GM23338 (cell line): ENCODE measurements around the gene MYDGF. TPM values are rescaled to one million over a fixed set of nuclear protein-coding genes. Genes with fewer than 3 reads are reported as not detected.

Experiments
- CREB1 ChIP-seq: fragments of 250-450 bp; sonication (Bioruptor Pico); IDR thresholded peaks from 2 replicates; pipeline ENCODE4 v1.5.0; 2020; ENCODE audit warnings: low read depth, mild to moderate bottlenecking, moderate library complexity
- ETS1 ChIP-seq: IDR thresholded peaks from 2 replicates; pipeline ENCODE4 v1.6.1; 2016; ENCODE audit warnings: antibody characterized with exemption
- EZH2 ChIP-seq: fragments of 200-600 bp; sonication (generic); IDR thresholded peaks from one replicate; pipeline ENCODE4 v1.8.0; 2017; ENCODE audit warnings: antibody characterized with exemption, mild to moderate bottlenecking, low read depth; ENCODE audit not compliant: unreplicated experiment
- EZH2phosphoT487 ChIP-seq: fragments of 200-600 bp; sonication (generic); IDR thresholded peaks from one replicate; pipeline ENCODE4 v1.8.1; 2018; ENCODE audit warnings: antibody characterized with exemption; ENCODE audit not compliant: unreplicated experiment
- JUNB ChIP-seq: IDR thresholded peaks from one replicate; pipeline ENCODE4 v1.6.1; 2016; ENCODE audit warnings: antibody characterized with exemption; ENCODE audit not compliant: unreplicated experiment
- POLR2AphosphoS5 ChIP-seq: IDR thresholded peaks from 2 replicates; pipeline ENCODE4 v1.6.1; 2016; ENCODE audit warnings: antibody characterized with exemption, low read depth
- STAT1 ChIP-seq: IDR thresholded peaks from one replicate; pipeline ENCODE4 v1.6.1; 2016; ENCODE audit warnings: antibody characterized with exemption; ENCODE audit not compliant: unreplicated experiment
- ZNF114 ChIP-seq: fragments of 250-450 bp; sonication (Bioruptor Pico); IDR thresholded peaks from 2 replicates; pipeline ENCODE4 v1.5.0; 2020; ENCODE audit warnings: mild to moderate bottlenecking, moderate library complexity
- ZNF331 ChIP-seq: fragments of 250-450 bp; sonication (Bioruptor Pico); IDR thresholded peaks from 2 replicates; pipeline ENCODE4 v1.5.0; 2020; ENCODE audit warnings: low read depth, mild to moderate bottlenecking, moderate library complexity
- polyA plus RNA-seq: library from polyadenylated mRNA; unstranded; fragments of >200 nt; fragmentation: Nextera tagmentation; extraction: Ambion mirVana; gene quantifications from 2 replicates; pipeline ENCODE4 v1.2.1, GENCODE V29; 2016
- total RNA-seq: library from RNA; depleted of rRNA; stranded (reverse); fragments of >200 nt; shearing (Covaris generic); gene quantifications from 2 replicates; pipeline ENCODE4 v1.2.3, GENCODE V29; 2014
- TF ChIP-seq, protein P1 (sequence below): fragments of 250-450 bp; sonication (Bioruptor Pico); IDR thresholded peaks from 2 replicates; pipeline ENCODE4 v1.5.0; 2020; ENCODE audit warnings: mild to moderate bottlenecking, moderate library complexity

Gene MYDGF
- total and polyA plus RNA-seq, 2 experiments from 2014 or later = 42.3 to 99.5 TPM

DNA sequence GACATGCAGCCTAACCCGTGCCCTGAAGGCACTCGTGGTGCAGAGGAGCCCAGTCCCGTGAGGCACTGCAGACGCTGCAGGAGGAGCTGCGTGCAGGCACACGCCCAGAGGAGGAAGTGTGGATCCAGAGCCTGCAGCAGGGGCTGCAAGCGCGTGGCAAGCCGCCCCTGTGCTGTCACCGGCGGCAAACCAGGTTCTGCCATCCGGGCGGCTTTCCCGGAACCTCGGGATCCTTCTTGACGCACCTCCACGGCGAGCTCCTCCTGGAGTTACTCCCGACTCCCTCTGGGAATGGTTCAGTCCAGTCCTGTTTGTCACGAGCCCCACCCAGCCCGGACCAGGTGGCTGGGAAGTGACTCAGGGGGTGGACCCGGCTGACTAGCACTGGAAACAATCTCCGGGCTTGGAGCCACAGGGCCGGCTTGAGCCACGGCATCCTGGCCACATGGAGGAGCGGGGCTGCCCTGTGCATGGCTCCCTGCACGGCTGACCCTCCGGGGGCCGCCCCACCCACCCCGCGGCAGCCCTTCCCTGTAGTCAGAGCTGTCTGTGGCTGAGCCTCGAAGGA lies 43.3 kb upstream of the MYDGF start (continued):
- TF ChIP-seq, protein P1, sequence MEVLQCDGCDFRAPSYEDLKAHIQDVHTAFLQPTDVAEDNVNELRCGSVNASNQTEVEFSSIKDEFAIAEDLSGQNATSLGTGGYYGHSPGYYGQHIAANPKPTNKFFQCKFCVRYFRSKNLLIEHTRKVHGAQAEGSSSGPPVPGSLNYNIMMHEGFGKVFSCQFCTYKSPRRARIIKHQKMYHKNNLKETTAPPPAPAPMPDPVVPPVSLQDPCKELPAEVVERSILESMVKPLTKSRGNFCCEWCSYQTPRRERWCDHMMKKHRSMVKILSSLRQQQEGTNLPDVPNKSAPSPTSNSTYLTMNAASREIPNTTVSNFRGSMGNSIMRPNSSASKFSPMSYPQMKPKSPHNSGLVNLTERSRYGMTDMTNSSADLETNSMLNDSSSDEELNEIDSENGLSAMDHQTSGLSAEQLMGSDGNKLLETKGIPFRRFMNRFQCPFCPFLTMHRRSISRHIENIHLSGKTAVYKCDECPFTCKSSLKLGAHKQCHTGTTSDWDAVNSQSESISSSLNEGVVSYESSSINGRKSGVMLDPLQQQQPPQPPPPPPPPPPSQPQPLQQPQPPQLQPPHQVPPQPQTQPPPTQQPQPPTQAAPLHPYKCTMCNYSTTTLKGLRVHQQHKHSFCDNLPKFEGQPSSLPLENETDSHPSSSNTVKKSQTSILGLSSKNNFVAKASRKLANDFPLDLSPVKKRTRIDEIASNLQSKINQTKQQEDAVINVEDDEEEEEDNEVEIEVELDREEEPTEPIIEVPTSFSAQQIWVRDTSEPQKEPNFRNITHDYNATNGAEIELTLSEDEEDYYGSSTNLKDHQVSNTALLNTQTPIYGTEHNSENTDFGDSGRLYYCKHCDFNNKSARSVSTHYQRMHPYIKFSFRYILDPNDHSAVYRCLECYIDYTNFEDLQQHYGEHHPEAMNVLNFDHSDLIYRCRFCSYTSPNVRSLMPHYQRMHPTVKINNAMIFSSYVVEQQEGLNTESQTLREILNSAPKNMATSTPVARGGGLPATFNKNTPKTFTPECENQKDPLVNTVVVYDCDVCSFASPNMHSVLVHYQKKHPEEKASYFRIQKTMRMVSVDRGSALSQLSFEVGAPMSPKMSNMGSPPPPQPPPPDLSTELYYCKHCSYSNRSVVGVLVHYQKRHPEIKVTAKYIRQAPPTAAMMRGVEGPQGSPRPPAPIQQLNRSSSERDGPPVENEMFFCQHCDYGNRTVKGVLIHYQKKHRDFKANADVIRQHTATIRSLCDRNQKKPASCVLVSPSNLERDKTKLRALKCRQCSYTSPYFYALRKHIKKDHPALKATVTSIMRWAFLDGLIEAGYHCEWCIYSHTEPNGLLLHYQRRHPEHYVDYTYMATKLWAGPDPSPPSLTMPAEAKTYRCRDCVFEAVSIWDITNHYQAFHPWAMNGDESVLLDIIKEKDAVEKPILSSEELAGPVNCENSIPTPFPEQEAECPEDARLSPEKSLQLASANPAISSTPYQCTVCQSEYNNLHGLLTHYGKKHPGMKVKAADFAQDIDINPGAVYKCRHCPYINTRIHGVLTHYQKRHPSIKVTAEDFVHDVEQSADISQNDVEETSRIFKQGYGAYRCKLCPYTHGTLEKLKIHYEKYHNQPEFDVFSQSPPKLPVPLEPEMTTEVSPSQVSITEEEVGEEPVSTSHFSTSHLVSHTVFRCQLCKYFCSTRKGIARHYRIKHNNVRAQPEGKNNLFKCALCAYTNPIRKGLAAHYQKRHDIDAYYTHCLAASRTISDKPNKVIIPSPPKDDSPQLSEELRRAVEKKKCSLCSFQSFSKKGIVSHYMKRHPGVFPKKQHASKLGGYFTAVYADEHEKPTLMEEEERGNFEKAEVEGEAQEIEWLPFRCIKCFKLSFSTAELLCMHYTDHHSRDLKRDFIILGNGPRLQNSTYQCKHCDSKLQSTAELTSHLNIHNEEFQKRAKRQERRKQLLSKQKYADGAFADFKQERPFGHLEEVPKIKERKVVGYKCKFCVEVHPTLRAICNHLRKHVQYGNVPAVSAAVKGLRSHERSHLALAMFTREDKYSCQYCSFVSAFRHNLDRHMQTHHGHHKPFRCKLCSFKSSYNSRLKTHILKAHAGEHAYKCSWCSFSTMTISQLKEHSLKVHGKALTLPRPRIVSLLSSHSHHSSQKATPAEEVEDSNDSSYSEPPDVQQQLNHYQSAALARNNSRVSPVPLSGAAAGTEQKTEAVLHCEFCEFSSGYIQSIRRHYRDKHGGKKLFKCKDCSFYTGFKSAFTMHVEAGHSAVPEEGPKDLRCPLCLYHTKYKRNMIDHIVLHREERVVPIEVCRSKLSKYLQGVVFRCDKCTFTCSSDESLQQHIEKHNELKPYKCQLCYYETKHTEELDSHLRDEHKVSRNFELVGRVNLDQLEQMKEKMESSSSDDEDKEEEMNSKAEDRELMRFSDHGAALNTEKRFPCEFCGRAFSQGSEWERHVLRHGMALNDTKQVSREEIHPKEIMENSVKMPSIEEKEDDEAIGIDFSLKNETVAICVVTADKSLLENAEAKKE = no peak
- no peak for TF ChIP-seq ZNF114
- no peak for TF ChIP-seq JUNB
- no peak for TF ChIP-seq EZH2phosphoT487
- TF ChIP-seq ETS1 = no peak
- TF ChIP-seq CREB1 (CRISPR knock-in tag) = no peak
- TF ChIP-seq POLR2AphosphoS5 = no peak
- TF ChIP-seq EZH2 = no peak
- TF ChIP-seq ZNF331 (CRISPR knock-in tag) = no peak
- TF ChIP-seq STAT1 = no peak
